ENCODE data around the gene SMARCD3.

SMARCD3 gene

DNA sequence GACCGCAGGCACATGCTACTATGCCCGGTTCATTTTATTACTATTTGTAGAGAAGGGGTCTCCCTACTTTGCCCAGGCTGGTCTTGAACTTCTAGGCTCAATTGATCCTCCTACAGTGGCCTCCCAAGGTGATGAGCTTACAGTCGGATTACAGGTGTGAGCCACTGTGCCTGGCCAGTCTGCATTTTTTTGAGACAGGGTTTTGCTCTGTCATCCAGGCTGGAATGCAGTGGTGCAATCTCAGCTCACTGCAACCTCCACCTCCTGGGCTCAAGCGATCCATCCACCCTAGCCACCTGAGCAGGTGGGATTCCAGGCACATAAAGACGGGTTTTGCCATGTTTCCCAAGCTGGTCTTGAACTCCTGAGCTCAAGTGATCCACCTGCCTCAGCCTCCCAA is 35.9 kb downstream of the SMARCD3 start:
- no peak overlapping the region for H3K4me3 ChIP-seq (ENCODE audit: low read depth, low read length)
- no peak for DNase-seq (ENCODE audit: low read depth)
- no peak for TF ChIP-seq MYC (IDR thresholded peaks at IDR 0.05; ENCODE audit: low read depth, low read length)
- TF ChIP-seq, protein P1, sequence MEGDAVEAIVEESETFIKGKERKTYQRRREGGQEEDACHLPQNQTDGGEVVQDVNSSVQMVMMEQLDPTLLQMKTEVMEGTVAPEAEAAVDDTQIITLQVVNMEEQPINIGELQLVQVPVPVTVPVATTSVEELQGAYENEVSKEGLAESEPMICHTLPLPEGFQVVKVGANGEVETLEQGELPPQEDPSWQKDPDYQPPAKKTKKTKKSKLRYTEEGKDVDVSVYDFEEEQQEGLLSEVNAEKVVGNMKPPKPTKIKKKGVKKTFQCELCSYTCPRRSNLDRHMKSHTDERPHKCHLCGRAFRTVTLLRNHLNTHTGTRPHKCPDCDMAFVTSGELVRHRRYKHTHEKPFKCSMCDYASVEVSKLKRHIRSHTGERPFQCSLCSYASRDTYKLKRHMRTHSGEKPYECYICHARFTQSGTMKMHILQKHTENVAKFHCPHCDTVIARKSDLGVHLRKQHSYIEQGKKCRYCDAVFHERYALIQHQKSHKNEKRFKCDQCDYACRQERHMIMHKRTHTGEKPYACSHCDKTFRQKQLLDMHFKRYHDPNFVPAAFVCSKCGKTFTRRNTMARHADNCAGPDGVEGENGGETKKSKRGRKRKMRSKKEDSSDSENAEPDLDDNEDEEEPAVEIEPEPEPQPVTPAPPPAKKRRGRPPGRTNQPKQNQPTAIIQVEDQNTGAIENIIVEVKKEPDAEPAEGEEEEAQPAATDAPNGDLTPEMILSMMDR (IDR thresholded peaks at IDR 0.05; ENCODE audit: low read depth, low read length), result no peak
- TF ChIP-seq, protein P2, sequence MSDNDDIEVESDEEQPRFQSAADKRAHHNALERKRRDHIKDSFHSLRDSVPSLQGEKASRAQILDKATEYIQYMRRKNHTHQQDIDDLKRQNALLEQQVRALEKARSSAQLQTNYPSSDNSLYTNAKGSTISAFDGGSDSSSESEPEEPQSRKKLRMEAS (IDR thresholded peaks at IDR 0.05; ENCODE audit: low read depth, low read length), result no peak
- TF ChIP-seq POLR2A (IDR thresholded peaks at IDR 0.05; ENCODE audit: extremely low read depth, insufficient read length), result no peak

DNA sequence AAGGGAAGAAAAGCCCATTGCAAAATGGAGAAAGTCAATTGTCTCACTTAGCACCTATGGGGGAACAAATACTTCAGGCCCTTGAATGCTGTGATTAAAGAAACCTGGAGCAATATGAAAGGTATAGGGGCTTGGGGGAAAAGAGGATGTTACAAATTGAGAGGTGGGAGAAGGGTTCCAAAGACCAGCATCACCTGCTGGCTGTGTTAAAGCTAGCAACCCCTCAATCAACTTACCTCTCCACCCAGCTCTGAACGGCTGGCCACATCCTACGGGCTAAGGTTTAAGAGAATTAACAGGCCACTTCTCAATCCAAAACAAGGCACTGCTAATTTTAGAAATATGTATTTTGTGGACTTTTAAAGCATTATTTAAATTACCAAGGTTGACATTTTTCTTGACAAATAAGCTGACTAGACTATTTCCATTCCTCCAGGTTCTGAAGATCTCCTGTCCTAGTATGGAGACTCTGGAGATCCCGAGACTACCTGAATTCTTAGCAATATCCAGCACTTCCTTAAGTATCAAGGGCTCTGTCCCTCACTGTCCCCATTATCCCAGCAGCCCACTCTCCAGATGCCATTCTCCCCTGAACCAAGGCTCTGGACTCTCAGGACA is 37.2 kb downstream of the SMARCD3 start:
- TF ChIP-seq, protein P2 (IDR thresholded peaks at IDR 0.05; ENCODE audit: low read depth, low read length), result no peak
- TF ChIP-seq, protein P1 (IDR thresholded peaks at IDR 0.05; ENCODE audit: low read depth, low read length), result no peak
- TF ChIP-seq MYC (IDR thresholded peaks at IDR 0.05; ENCODE audit: low read depth, low read length), result no peak
- TF ChIP-seq POLR2A (IDR thresholded peaks at IDR 0.05; ENCODE audit: extremely low read depth, insufficient read length), result no peak

DNA sequence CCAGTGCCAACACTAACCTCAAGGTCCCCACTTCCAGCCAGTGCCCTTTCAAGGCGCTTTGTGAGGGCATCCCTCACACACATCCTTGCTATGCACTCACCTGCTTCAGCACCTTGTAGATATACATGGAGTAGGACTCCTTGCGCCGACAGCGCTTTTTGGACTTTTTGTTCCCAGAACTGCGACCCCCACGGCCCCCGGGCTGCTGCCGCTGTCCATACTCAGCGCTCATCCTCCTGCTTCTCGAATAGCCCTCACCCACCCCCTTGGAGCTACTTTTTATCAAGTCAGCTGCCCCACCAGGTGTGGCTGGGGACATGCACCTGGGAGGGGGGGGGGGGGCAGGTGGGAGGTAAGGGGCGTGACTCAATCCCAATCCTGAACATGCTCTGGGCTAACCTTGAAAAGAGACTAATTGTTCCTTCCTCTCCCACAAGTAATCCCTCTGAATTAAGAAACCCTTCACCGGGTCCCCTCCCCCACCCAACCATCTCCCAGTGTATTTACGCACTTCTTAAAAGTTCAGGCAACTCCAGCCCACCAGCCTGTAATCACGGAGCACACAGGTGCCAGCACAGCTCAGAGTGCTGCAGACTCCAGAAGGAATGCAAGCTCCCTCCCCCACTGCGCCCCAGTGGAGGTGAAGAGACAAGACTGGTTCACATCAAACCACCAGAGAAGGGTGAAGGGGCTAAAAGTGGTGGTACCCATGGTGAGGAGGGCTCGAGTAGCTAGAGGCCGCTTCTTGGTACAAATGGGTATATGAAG is 38.2 kb downstream of the SMARCD3 start, which contains the start of gene H2BK1:
Gene H2BK1, minus strand, starts transcription at position 402 of the 768 bp plus-strand sequence. Its CDS starts 170 bp downstream, at position 232.
- no peak for DNase-seq (ENCODE audit: low read depth)
- TF ChIP-seq, protein P2 (IDR thresholded peaks at IDR 0.05; ENCODE audit: low read depth, low read length), result no peak
- TF ChIP-seq MYC (IDR thresholded peaks at IDR 0.05; ENCODE audit: low read depth, low read length) (no peak), POLR2A (IDR thresholded peaks at IDR 0.05; ENCODE audit: extremely low read depth, insufficient read length) (no peak)
- TF ChIP-seq, protein P1 (IDR thresholded peaks at IDR 0.05; ENCODE audit: low read depth, low read length), result no peak
- no peak within 1 kb of the TSS for H3K4me3 ChIP-seq (ENCODE audit: low read depth, low read length)

More for the DNA sequence above, 37.2 kb downstream of the SMARCD3 start:
- H3K4me3 ChIP-seq (ENCODE audit: low read depth, low read length), result no peak overlapping the region
- no peak for DNase-seq (ENCODE audit: low read depth)

DNA sequence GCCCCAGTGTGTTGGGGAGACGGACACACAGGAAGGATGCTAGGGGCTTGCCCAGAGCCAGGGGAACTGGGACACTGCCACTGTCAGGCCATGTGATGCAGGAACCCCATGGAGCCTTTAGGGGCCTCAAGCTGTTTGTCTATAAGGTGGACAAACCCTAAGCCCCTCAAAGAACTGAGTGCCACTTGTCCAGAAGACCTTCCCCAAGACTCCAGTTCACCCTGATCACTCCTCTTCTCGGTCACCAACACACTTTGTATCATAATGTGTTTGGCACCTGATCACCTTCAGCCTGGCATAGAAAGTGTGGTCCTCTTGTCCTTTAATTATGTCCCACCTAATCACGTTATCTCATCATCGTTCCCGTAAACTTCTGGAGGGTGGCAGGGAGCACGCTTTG is 38.9 kb downstream of the SMARCD3 start:
- no peak for DNase-seq (ENCODE audit: low read depth)
- TF ChIP-seq MYC (IDR thresholded peaks at IDR 0.05; ENCODE audit: low read depth, low read length), result no peak
- TF ChIP-seq, protein P1 (IDR thresholded peaks at IDR 0.05; ENCODE audit: low read depth, low read length), result no peak
- TF ChIP-seq, protein P2 (IDR thresholded peaks at IDR 0.05; ENCODE audit: low read depth, low read length), result no peak
- TF ChIP-seq POLR2A (IDR thresholded peaks at IDR 0.05; ENCODE audit: extremely low read depth, insufficient read length), result no peak
- H3K4me3 ChIP-seq (ENCODE audit: low read depth, low read length), result no peak overlapping the region

DNA sequence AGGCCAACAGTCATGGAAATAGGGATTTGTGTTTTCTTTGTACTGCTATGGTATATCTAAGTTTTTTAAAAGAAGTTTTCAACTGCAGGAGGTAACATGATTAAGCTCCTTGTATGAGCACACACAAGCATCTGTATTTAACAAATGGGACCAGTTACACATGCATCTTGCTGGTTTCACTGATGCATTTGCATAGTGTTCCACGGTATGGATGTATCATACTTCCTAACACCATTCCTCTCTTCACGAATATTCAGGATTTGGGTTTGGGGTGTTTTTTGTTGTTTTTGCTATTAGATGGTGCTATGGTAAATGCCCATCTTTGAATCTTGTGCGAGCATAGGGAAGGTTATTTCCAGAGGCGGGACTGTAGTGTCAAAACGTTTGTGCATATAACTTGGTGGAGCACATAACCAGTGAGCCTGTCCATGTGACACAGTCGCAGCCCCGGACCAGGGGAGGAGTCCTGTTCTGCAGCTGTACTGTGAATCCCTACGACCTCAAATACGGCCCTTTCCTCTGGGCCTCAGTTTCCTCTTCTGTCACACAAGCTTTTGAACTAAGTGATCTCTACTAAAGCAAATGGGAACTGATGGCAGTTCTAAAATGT is 40.1 kb downstream of the SMARCD3 start:
- no peak for TF ChIP-seq POLR2A (IDR thresholded peaks at IDR 0.05; ENCODE audit: extremely low read depth, insufficient read length)
- TF ChIP-seq, protein P2 (IDR thresholded peaks at IDR 0.05; ENCODE audit: low read depth, low read length), result no peak
- TF ChIP-seq, protein P1 (IDR thresholded peaks at IDR 0.05; ENCODE audit: low read depth, low read length), result no peak
- TF ChIP-seq MYC (IDR thresholded peaks at IDR 0.05; ENCODE audit: low read depth, low read length), result no peak
- no peak for DNase-seq (ENCODE audit: low read depth)
- no peak overlapping the region for H3K4me3 ChIP-seq (ENCODE audit: low read depth, low read length)

Measured in NB4 (cell line).